Motor neuron (in vitro differentiated cells): ENCODE data around the gene BOD1. TPM values are rescaled to one million over a fixed set of nuclear protein-coding genes. Genes with fewer than 3 reads are reported as not detected.

Experiments
- ATAC-seq, 8 experiments: fragments of 200-7000 bp; cut with Tn5 transposase; replicated peaks in 6 of 8; 2 replicates each; pipeline ENCODE4 v1.8.0; 2021; ENCODE audit warnings: mild to moderate bottlenecking in 8 of 8, moderate library complexity in 8 of 8
- H3K27ac ChIP-seq, 2 donors: fragments of 250-450 bp; sonication (Bioruptor Pico); 2 replicates each; pipeline ENCODE4 v1.9.0; 2021; ENCODE audit warnings: antibody characterized with exemption in 2 of 2, mild to moderate bottlenecking in 2 of 2, moderate library complexity in 1 of 2
- H3K4me1 ChIP-seq, 2 donors: fragments of 250-450 bp; sonication (Bioruptor Pico); replicated peaks in 1 of 2; 2 replicates each; pipeline ENCODE4 v1.6.1; 2021; ENCODE audit warnings: antibody characterized with exemption in 2 of 2, mild to moderate bottlenecking in 2 of 2, moderate library complexity in 1 of 2
- H3K4me3 ChIP-seq, 5 donors: fragments of 250-450 bp; sonication (Bioruptor Pico); 2 replicates each; pipeline ENCODE4 v1.9.0; 2021; ENCODE audit warnings: antibody characterized with exemption in 5 of 5, mild to moderate bottlenecking in 5 of 5, moderate library complexity in 4 of 5
- WGBS, 10 experiments: fragments of 450-650 bp; shearing (Covaris generic); methylation state at CpG; one replicate each; pipeline ENCODE4 v1.0.0; 2022; 5-methylcytosine and 5-hydroxymethylcytosine counted together
- in situ Hi-C, 9 experiments: fragments of 400-800 bp; cut with MboI; loops; one replicate each; pipeline ENCODE4 v1.15.0; 2021; ENCODE audit warnings: low sequenced_read_pairs in 9 of 9, low pct_unique_long_range_greater_than_20kb in 2 of 9; ENCODE audit not compliant: unreplicated experiment in 9 of 9
- total RNA-seq, 8 experiments: library from RNA; unstranded; fragments of 300-600 nt; gene quantifications; 2 replicates each; pipeline versions ENCODE4 v1.2.3 to v1.2.4, GENCODE V29; 2022

The BOD1 gene
- 100 to 1,000 TPM in 2 of 8 experiments, 10 to 100 TPM in 6; 43.6 to 108 (median 88.1) TPM for total RNA-seq

DNA sequence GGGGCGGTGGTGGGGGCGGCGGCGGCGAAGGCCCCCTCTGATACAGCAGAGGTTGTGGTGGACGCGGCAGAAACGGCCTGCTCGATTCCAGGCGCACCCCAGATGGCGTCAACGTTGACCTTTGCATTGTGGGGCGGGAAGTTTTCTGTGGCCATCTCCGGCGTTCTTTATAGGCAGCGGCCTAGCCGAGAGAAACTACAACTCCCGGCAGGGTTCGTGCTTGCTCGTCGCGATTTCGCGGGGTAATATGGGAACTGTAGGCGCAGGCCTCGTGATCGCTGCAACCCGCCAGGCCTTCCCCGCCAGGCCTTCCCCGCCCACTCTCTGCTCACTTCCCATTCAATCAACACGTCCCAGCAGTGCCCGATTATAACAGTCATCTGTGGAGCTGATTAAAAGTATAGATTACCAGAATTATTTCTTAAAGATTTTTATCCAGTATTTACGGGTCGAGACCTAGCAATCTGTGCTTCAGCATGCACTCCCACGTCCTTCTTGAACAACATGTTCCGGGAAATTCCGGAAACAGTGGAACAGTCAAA, at the start of gene BOD1:
BOD1 (minus strand) TSS at position 74 of the 542 bp plus-strand sequence. CDS start 214 bp downstream, outside the sequence.
- Histone ChIP-seq H3K4me3 (peak within 1 kb of the TSS; percentile 66 to 85 (median 70)), H3K27ac (peak within 1 kb of the TSS; percentile 94 to 99), H3K4me1 (peaks cover 17 to 18% of the 10 kb centered on the region in 2 donors)
- 0 to 48% (median 8%) methylated on average over 2 to 10 of the region's 37 CpGs; no CpG with 5 or more reads in 1 of the 10 experiments for WGBS, 10 experiments
- in situ Hi-C loops, result loop anchor here in 8 of 9 experiments (5.0 to 25.0 kb wide), 5 partner anchors 271 to 696 kb away; partner anchors contain the start of genes C5orf47 (in 1 of the 8) and CPEB4 (in 1 of the 8)
- peak; percentile 89 to 96 (median 92) for ATAC-seq

DNA sequence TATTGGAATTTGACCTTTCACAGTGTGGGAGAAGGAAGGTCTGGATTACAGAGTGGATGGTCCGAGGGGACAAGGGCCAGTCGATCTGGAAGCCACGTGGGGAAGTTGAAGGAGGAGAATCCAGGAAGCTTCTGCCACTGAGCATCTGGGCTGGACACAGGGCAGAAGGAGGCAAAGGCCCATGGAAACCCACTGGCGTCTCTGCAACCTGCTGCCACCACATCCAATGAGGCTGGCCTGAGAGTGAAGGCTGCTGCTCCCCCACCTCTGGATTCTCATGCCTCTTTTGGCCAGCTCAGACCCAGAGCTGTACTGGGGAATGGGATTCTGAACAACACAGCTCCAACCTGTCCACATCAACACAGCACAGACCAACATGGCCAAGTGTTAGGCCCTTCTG, 48.9 kb upstream of the BOD1 start:
- in situ Hi-C loops, result no loop called here
- Histone ChIP-seq H3K27ac (no peak overlapping the region), H3K4me1 (peaks cover 20 to 27% of the 10 kb centered on the region in 2 donors), H3K4me3 (no peak overlapping the region)
- ATAC-seq, result no peak
- WGBS, 10 experiments, result 11 to 83% (median 83%) methylated on average over 1 to 3 of the region's 4 CpGs; no CpG with 5 or more reads in 5 of the 10 experiments

DNA sequence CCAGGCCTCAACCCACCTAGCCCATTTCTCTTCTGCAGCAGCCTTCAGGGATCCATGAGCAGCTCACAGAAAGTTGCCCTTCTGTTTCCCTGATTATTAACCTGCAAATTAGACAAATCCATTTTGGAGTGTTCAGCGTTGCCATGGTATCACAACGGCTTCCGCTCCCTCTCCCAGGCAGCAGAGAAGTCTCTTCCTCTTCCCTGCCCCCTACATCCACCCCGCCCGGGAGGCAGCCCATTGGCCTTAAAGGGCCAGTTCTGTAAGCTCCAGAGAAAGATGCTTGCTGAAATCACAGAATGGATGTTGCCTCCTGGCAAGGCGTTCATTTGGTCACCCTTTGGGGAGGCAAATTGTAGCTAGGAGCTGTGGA, 47.7 kb upstream of the BOD1 start:
- Histone ChIP-seq H3K4me3 (no peak overlapping the region), H3K27ac (no peak overlapping the region), H3K4me1 (peaks cover 16% of the 10 kb centered on the region in 2 donors)
- in situ Hi-C loops, result no loop called here
- peak in 7 of 8 experiments; percentile 31 to 88 (median 78) for ATAC-seq
- 0 to 68% (median 20%) methylated on average over 1 to 4 of the region's 6 CpGs; no CpG with 5 or more reads in 5 of the 10 experiments for WGBS, 10 experiments

DNA sequence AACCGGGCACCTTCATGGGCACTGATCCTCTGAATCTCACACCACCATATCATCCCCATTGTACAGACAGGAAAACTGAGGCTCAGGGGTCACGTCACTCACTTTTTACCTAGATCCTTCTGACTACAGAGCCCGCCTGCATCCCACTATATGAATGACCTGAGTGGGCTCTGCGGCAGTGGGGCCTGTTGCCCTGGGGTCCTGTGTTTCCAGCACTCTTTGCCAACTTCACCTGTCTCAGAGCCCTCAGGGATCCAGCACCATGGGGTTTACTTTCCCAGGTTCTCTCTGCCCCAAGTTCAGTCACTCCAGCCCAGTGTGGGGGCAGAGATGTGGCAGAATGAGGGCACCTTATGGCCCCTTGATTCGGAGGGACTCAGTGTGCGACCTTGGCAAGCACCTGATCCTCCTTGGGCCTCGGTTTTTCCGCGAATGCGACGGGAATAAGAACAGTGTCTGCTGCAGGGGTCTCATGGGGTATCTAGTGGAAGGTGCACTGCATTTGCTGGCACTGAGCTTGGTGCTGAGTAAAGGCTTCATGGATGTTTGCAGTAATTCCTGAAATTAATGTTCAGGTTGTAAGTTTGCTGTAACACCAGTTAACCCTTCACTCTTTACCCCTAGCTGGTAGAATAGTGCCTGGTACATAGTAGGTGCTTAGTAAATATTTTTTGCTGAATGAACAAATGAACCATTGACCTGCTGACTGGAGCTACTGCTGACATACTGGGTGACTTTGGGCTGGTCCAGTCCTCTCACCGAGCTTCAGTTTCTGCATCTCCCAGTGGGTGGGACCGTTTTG, 47.1 kb upstream of the BOD1 start:
- no peak for ATAC-seq
- in situ Hi-C loops, result no loop called here
- Histone ChIP-seq H3K27ac (no peak overlapping the region), H3K4me3 (no peak overlapping the region), H3K4me1 (peaks cover 17% of the 10 kb centered on the region in 2 donors)
- whole genome bisulfite sequencing, 10 experiments, result 33 to 100% (median 93%) methylated on average over 1 to 11 of the region's 13 CpGs; no CpG with 5 or more reads in 1 of the 10 experiments

DNA sequence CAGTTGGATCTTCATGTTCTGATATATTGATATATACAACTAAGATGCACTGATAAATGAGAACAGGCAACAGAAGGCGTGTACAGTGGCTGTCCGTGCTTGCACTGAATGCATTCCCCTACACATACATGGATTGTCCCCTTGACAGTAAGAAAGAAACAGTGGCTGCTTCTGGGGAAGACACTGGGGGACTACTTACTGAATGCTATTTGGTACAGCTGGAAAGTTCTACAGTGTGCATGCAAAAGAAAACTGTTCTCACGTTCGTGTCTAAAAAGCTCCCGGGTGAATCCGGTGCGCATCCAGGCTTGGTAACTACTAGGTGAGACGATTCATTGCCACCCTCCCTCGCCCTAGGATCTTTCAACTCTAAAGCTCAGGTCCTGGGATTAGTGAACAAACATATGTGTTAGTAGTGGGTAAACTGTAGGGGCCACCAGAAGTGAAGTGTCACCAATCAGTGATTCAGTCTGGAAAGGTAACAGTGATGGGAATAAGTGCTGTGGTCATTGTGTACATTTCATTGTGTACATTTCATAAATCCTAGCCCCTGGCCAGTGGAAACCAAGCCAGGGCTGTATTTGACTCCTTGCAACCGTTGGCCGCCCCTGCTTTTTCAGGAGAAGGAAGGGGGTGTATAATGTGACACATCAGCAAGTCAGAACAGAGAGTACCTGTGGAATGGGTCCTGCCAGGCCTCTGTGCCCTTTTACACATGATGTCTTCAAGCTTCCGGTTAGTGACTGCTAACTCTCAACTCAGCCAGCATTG, 46.3 kb upstream of the BOD1 start:
- no peak for ATAC-seq

DNA sequence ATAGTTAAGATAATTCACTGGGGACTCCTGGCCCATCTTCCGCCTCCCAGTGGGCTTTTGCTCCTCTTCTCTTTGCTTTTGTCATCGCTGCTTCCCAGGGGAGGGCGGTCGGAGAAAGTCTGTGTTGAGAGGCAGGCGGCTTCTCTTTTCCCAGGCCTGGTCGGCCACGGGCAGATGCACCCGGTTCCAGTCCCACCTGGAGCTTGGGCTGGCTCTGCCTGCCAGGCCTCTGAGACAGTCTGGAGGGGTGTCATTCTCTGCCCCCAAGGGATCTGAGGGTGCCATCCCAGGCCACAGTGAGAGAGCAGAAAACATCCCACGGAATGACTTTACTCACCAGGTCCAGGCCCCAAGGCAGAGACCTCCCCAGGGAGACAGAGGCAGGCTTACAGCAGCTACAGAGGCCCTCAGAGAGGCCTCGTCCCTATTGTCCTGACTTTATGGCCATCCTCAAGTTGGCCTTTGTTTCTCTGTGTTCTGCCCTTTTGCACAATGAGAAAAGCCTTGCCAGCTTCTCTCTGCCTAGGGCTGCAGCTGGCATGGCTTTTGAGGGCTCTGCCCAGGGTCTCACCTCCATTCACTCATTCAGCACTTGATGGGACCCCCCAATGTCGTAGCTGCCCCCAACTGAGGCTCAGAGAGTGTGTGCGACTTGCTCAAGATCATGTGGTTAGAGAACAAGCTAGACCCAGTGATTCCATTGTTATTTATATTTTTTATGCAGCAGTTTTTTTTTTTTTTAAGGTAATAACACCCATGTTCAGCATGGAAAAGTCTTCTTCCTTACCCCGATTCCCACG, 44.2 kb upstream of the BOD1 start:
- WGBS, 10 experiments, result 8 to 96% (median 74%) methylated on average over 2 to 6 of the region's 14 CpGs
- ATAC-seq, result peak in 3 of 8 experiments; percentile 18 to 40 (median 31)
- in situ Hi-C loops, result no loop called here
- Histone ChIP-seq H3K4me1 (peaks cover 26 to 40% of the 10 kb centered on the region in 2 donors), H3K4me3 (no peak overlapping the region), H3K27ac (no peak overlapping the region)

More for the DNA sequence above, 46.3 kb upstream of the BOD1 start:
- in situ Hi-C loops, result no loop called here
- H3K4me3 ChIP-seq, result no peak overlapping the region
- WGBS, 10 experiments, result 63 to 100% (median 89%) methylated on average over 1 to 9 of the region's 12 CpGs; no CpG with 5 or more reads in 2 of the 10 experiments
- no peak overlapping the region for H3K27ac ChIP-seq
- peaks cover 23 to 25% of the 10 kb centered on the region in 2 donors for H3K4me1 ChIP-seq

DNA sequence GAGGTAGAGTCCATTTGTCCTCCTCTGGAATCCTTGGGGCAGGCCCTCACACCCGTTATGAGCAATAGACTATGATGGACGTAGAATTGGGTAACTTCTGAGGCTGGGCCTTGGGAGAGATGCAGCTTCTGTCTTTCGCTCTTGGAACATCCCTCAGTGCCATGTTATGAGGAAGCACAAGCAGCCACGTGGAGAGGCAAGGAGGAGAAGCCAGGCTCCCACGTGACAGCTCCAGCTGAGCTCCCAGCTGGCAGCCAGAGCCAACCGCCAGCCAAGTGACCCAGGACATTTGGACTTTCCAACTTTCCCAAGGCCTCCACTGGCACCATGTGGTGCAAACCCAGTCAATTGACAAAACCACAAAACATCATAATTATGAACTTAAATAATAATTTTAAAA, 43.0 kb upstream of the BOD1 start:
- in situ Hi-C loops, result no loop called here
- 0 to 100% (median 57%) methylated on average over 1 to 5 of the region's 6 CpGs; no CpG with 5 or more reads in 4 of the 10 experiments for WGBS, 10 experiments
- H3K27ac ChIP-seq, result no peak overlapping the region
- H3K4me3 ChIP-seq, result no peak overlapping the region
- H3K4me1 ChIP-seq, result peaks cover 25 to 39% of the 10 kb centered on the region in 2 donors
- ATAC-seq, result no peak

DNA sequence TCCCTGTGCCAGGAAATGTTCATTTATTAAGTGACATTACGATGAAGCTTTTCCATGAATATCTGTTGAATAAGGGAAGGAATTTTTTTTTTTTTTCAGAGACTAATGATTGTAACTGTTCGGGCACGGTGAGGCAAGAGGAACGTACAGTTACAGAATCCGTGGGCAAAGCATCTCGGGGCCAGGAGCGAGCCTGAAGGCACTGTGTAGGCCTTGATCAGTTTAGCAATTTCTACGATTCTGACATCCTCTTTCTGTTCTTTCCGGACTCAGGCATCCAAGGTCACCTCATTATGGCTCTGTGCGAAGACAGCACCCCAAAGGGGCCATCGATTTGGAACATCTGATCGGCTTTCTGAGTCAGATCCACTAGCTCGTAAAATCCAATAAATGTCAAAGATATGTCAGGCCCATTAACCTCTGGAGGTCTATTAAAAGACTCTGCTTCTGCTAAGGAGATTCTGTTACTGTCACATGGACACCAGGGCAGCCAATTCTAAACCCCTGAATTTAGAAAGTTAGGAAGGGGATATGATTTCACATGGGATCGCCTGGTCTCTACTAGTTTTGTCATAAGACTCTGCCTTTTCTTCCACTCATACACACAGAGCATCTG, 41.4 kb upstream of the BOD1 start:
- Histone ChIP-seq H3K4me3 (no peak overlapping the region), H3K27ac (no peak overlapping the region), H3K4me1 (peaks cover 22 to 32% of the 10 kb centered on the region in 2 donors)
- peak in 4 of 8 experiments; percentile 35 to 76 (median 54) for ATAC-seq
- 20 to 85% (median 46%) methylated on average over 1 to 10 of the region's 14 CpGs for WGBS, 10 experiments
- in situ Hi-C loops, result no loop called here

DNA sequence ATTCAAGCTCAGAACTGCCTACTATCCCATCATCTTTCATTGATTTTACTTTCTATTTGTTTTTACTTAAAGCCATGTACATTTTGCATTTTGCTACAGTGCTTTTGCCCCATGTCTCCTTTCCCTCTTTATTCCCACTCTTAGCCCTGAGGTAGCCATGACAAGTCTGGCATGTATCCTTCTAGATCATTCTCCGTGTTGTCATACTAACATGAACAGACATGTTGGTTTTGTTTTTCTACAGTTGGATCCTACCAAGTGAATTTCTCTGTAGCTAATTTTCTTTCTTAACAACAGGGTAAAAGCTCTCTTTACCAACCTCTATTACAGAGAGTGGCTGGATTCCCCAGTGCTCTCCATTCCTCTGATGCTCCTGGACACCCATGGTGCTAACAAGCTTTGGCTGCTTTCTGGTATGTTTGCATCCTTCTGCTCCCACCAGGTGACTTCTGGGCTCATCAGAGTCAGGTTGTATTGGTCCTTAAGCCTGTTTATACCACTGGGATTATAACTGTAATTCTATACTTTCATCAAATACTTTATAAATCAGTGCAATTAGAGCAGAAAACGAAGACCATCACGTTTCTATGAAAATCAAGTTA, 38.8 kb upstream of the BOD1 start:
- no peak for ATAC-seq
- no peak overlapping the region for H3K27ac ChIP-seq
- in situ Hi-C loops, result no loop called here
- no peak overlapping the region for H3K4me3 ChIP-seq
- H3K4me1 ChIP-seq, result peaks cover 13 to 25% of the 10 kb centered on the region in 2 donors
- WGBS, 10 experiments, result 0 to 90% (median 54%) methylated on average over 1 to 3 of the region's 3 CpGs; no CpG with 5 or more reads in 2 of the 10 experiments

DNA sequence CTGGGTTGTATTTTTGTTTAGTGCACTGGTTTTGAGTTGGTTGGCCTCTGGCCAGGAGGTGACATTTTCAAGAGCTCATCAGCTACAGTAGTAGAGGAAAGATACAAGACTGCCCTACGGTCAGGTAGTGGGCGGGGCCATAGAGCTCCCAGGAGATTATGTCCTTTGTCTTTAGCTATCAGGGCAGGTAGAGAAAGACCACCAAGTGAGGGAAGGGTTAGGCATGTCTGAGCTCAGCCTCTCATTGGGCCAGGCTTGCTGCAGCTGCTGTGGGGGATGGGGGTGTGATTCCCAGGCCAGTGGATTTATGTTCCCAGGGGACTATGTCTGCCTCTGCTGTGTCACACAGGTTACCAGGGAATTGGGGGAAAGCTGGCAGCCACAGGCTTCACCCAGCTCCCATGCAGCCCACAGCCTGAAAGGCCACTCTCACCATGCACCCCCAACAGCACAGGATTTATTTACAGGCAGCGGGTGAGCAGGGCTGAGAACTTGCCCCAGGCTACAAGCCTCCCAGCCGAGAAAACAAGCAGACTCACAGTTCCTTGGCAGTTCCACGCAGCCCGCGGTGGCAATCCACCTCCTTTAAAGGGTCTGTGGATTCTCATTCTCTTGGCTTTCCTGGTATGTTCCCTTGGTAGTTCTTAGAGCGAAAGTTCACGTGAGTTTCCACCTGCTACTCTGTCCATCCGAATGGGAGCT, 37.5 kb upstream of the BOD1 start:
- Histone ChIP-seq H3K27ac (no peak overlapping the region), H3K4me3 (no peak overlapping the region), H3K4me1 (peaks cover 10 to 25% of the 10 kb centered on the region in 2 donors)
- WGBS, 10 experiments, result 29 to 100% (median 84%) methylated on average over 1 to 10 of the region's 10 CpGs
- in situ Hi-C loops, result no loop called here
- ATAC-seq, result peak in 3 of 8 experiments; percentile 6 to 41 (median 32)

DNA sequence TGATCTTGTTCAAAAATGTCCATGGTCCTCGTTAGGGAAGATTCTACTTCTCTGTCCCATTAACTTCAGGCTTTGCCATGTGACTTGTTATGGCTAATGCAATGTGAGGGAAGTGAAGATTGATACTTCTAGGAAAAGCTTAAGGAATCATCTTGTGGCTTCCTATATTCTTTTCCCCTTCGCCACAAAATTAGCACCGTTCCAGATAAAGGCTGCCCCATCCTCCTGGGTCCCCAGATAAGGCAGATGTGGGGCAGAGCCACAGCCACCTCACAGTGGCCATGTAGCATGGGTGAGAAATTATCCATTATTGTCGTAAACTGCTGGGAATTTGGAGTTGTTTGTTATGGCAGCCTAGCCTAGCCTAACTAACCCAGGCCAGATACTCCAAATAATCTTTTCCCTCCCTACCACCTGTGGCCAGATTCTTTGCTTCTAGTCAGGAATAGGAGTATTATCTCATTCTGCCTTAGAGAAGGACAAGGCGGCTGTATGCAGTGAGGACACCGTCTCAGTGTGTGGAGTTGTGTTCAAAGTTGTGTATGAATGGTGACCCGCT, 31.9 kb upstream of the BOD1 start:
- ATAC-seq, result no peak
- H3K4me1 ChIP-seq, result peaks cover 28 to 34% of the 10 kb centered on the region in 2 donors
- no peak overlapping the region for H3K4me3 ChIP-seq
- 8 to 96% (median 83%) methylated on average over 1 to 6 of the region's 7 CpGs; no CpG with 5 or more reads in 1 of the 10 experiments for WGBS, 10 experiments
- no peak overlapping the region for H3K27ac ChIP-seq
- in situ Hi-C loops, result no loop called here
